IMR-90 (cell line): Measurements from ENCODE around the gene ITGAX.

Source experiments
- BHLHE40 ChIP-seq: fragments of 150-350 bp; IDR thresholded peaks from 2 replicates; pipeline ENCODE4 v1.6.1; 2016; ENCODE audit warnings: mild to moderate bottlenecking, low read depth, low read length
- CEBPB ChIP-seq: IDR thresholded peaks from 2 replicates; pipeline ENCODE4 v1.6.1; 2012; ENCODE audit warnings: low read depth, low read length, improper control_type of control experiment
- CHD1 ChIP-seq: IDR thresholded peaks from 2 replicates; pipeline ENCODE4 v1.6.1; 2012; ENCODE audit warnings: low read depth, low read length, improper control_type of control experiment
- CTCF ChIP-seq: conservative IDR thresholded peaks from 2 replicates; pipeline ENCODE4 v1.5.1; 2012; ENCODE audit warnings: mild to moderate bottlenecking, low read depth, low read length, improper control_type of control experiment
- FOS ChIP-seq: fragments of 150-350 bp; IDR thresholded peaks from 2 replicates; pipeline ENCODE4 v1.6.1; 2016; ENCODE audit warnings: low read depth, low read length
- MAFK ChIP-seq: IDR thresholded peaks from 2 replicates; pipeline ENCODE4 v1.6.1; 2012; ENCODE audit warnings: low read depth, low read length, improper control_type of control experiment
- MAZ ChIP-seq: IDR thresholded peaks from 2 replicates; pipeline ENCODE4 v1.6.1; 2012; ENCODE audit warnings: low read depth, mild to moderate bottlenecking, low read length, improper control_type of control experiment, moderate library complexity, borderline replicate concordance
- NFE2L2 ChIP-seq: fragments of 150-350 bp; IDR thresholded peaks from 2 replicates; pipeline ENCODE4 v1.6.1; 2016; ENCODE audit warnings: low read depth, mild to moderate bottlenecking, low read length
- POLR2A ChIP-seq: IDR thresholded peaks from 2 replicates; pipeline ENCODE4 v1.6.1; 2012; ENCODE audit warnings: mild to moderate bottlenecking, low read depth, low read length
- RAD21 ChIP-seq: IDR thresholded peaks from 2 replicates; pipeline ENCODE4 v1.6.1; 2012; ENCODE audit warnings: low read length, improper control_type of control experiment
- RCOR1 ChIP-seq: IDR thresholded peaks from 2 replicates; pipeline ENCODE4 v1.6.1; 2012; ENCODE audit warnings: mild to moderate bottlenecking, low read length, improper control_type of control experiment; ENCODE audit not compliant: insufficient replicate concordance
- RFX5 ChIP-seq: IDR thresholded peaks from 2 replicates; pipeline ENCODE4 v1.8.0; 2012; ENCODE audit warnings: low read depth, mild to moderate bottlenecking, low read length, moderate library complexity
- SMC3 ChIP-seq: fragments of 150-350 bp; IDR thresholded peaks from 2 replicates; pipeline ENCODE4 v1.6.1; 2016; ENCODE audit warnings: low read depth, mild to moderate bottlenecking, antibody characterized with exemption, low read length, moderate library complexity
- USF2 ChIP-seq: fragments of 150-350 bp; IDR thresholded peaks from 2 replicates; pipeline ENCODE4 v1.6.1; 2017; ENCODE audit warnings: mild to moderate bottlenecking, antibody characterized with exemption, low read length, low read depth

GRCh38 chr16:31416371-31416770 lies 61.4 kb downstream of the ITGAX start:
- TF ChIP-seq MAFK = no peak
- no peak for TF ChIP-seq CTCF
- no peak for TF ChIP-seq BHLHE40
- no peak for TF ChIP-seq CEBPB
- no peak for TF ChIP-seq POLR2A
- no peak for TF ChIP-seq SMC3
- TF ChIP-seq RCOR1 = no peak
- TF ChIP-seq RAD21 = no peak
- TF ChIP-seq RFX5 = no peak
- TF ChIP-seq MAZ = no peak
- no peak for TF ChIP-seq FOS
- no peak for TF ChIP-seq NFE2L2
- TF ChIP-seq USF2 = no peak
- no peak for TF ChIP-seq CHD1
